KOPT-K1 (cell line): Measurements from ENCODE around the gene SPEM3.

Source experiments
- H3K27ac ChIP-seq: fragments of 200-600 bp; sonication (generic); 2 replicates; pipeline ENCODE4 v1.5.1; 2016; ENCODE audit warnings: antibody characterized with exemption, mild to moderate bottlenecking, low read depth, low read length; ENCODE audit not compliant: poor library complexity, severe bottlenecking
- H3K36me3 ChIP-seq: fragments of 200-600 bp; sonication (generic); 2 replicates; pipeline ENCODE4 v1.5.1; 2017; ENCODE audit warnings: antibody characterized with exemption, mild to moderate bottlenecking, low read length, moderate library complexity; ENCODE audit not compliant: insufficient read depth
- H3K9me3 ChIP-seq: fragments of 200-600 bp; sonication (generic); 2 replicates; pipeline ENCODE4 v1.5.1; 2017; ENCODE audit warnings: antibody characterized with exemption, low read length, mild to moderate bottlenecking; ENCODE audit not compliant: insufficient read depth, poor library complexity, severe bottlenecking

Gene SPEM3

DNA sequence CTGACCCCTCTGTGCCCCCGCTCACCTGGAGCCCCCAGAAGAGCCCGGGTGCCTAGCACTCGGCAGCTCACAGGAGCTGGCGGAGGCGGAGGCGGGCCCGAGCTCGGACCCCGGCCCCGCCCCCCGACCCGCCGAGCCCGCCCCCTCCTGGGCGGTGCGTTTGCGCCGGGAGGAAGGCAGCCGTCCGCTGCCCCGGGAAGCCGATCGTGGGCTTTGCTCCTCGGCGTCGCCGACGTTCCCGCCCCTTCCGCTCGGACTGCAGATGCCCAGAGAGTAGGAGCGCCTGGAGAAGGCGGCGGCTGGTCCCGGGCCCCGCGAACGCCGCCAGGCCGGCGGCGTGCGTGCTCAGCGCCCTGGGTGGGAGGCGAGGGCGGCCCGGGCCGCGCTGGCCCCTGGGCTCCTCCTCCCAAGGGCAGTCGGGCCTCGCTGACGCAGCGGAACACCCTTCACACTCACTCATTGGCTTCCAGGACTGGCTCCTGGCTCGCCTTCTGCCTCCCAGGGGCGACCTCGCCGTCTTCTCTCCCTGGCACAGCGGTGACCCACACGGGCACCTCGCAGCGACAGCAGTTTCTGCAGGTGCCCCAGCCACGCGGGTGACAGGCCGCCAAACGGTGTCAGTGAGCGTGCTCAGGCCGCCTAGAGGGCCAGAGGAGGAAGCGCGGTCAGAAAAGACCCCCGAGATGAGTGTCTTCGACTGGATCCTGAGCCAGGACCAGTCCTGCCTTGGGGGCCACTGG, 34.0 kb upstream of the SPEM3 start, which contains the start of gene PLSCR3:
TSS of gene PLSCR3 (minus strand) at position 74 of the 740 bp plus-strand sequence. CDS start 415 bp downstream, outside the sequence.
- Histone ChIP-seq H3K9me3 (no peaks in the 10 kb centered on the region), H3K36me3 (no peaks in the 10 kb centered on the region), H3K27ac (peak within 1 kb of the TSS; percentile 66)

DNA sequence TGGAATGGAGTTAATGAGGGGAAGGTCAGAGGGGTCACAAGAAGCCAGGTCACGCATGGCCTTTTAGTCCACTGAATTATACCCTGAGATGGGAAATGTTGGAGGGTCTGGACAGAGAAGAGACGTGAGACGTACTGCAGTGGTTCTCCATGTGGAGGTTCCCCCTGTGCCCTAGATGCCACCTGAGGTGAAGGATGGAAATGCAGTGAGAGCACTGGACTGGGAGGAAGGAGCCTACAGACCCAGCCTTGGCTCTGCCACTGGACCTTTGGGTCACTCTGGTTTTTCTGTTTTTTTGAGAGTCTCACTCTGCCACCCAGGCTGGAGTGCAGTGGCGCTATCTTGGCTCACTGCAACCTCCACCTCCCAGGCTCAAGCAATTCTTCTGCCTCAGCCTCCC, 32.5 kb upstream of the SPEM3 start:
- no peaks in the 10 kb centered on the region for H3K9me3 ChIP-seq
- H3K36me3 ChIP-seq = no peaks in the 10 kb centered on the region
- H3K27ac ChIP-seq = no peak overlapping the region

DNA sequence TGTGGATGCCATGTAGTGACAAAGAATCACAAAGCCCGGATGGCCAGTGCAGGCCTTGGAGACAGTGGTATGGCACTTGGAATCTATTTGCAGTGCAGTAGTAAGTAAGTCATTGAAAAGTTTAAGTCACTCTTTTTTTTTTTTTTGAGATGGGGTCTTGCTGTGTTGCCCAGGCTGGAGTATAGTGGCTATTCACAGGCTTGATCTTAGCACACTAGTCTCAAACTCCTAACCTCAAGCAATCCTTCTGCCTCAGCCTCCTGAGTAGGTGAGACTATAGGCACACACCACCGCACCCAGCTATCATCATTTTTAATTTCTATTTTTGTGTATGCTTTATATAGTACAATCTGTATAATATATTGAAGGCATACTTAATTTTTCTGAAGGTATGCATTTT, 30.0 kb upstream of the SPEM3 start:
- no peaks in the 10 kb centered on the region for H3K9me3 ChIP-seq
- no peak overlapping the region for H3K27ac ChIP-seq
- no peaks in the 10 kb centered on the region for H3K36me3 ChIP-seq

DNA sequence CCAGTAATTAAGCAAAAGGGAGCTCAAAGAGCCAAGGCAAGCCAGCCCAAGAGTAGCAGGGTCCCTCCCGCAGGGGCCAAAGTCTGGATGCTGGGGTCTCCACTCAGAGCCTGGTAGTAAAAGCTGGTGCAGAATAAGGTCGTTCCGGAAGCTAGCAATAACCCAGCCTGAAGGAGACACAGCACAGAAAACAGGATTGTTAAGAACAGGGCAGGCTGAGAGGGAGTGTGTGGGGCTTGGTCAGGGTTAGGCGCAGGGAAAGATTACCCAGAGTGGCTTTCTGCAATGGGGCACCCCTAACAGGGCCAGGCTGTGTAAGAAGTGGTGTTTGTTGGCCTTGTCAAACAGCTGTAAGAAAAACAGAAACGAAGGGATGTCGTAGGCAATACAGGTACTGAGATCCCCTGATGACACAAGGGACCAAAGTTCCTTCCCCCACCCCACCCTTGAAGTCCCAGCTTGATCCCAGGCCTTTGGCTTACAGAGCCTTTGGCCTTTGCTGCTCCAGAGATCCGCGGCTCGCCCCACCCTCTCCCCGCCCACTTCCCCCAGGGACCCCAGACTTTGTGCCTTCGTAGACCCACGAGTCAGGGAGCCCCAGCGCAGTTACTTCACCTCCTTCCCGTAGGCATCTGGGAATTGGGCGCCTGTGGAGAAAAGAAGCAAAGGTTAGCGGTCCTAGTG, 25.5 kb upstream of the SPEM3 start:
- peak overlapping the region; percentile 63 for H3K27ac ChIP-seq
- no peaks in the 10 kb centered on the region for H3K9me3 ChIP-seq
- H3K36me3 ChIP-seq = no peaks in the 10 kb centered on the region

DNA sequence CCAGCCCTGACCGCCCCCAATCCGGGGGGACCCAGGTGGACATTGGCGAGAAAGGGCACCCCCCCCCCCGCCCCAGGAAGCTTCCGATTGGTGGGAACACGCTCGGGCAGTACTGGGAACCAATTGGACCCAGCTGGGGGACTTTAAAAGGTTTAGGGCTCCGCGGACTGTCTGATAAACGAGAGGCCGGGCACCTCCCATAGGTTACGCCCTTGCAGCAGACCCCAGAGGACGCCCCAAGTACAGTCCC, 25.0 kb upstream of the SPEM3 start:
- Histone ChIP-seq H3K9me3 (no peaks in the 10 kb centered on the region), H3K36me3 (no peaks in the 10 kb centered on the region), H3K27ac (peak overlapping the region; percentile 63)

DNA sequence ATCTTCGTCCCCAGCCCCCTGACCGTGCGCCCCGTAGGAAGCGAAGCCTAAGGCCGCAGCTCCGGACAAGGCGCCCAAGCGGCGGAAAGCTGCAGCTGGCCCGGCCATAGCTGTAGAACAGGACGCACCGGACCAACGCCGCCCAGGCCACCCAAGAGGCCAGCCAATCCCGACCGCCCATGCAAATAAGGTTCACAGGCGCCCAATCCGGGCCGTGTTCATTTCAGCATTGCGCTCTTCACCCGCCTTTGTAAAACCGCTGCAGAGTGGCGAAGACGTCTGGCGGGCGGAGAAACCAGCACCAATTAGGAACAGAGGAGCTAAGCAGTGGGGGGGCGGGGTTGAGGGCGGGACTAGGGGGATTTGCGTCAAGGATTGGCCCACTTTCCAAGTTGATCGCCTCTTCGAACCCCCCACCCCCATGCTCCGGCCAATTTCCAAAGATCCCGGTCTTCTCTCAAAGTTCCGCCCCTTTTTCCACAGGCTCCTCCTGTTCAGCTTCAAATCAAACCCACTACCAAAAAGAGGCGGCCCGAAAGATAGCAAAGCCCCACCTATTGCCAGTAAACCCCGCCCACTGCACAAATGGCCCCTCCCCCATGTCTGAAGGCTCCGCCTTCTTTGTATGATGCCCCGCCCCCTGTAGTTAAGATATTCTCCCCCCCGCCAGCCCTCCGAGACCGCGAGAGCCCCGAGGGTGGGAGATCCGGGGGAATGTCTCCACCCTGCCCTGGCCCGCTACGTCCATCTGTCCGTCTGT, 24.5 kb upstream of the SPEM3 start, which contains the start of gene TMEM256:
TSS of gene TMEM256 (minus strand) at position 121 of the 760 bp plus-strand sequence. CDS start at position 108, 13 bp downstream.
- Histone ChIP-seq H3K36me3 (no peaks in the 10 kb centered on the region), H3K9me3 (no peaks in the 10 kb centered on the region), H3K27ac (peak within 1 kb of the TSS; percentile 63)

DNA sequence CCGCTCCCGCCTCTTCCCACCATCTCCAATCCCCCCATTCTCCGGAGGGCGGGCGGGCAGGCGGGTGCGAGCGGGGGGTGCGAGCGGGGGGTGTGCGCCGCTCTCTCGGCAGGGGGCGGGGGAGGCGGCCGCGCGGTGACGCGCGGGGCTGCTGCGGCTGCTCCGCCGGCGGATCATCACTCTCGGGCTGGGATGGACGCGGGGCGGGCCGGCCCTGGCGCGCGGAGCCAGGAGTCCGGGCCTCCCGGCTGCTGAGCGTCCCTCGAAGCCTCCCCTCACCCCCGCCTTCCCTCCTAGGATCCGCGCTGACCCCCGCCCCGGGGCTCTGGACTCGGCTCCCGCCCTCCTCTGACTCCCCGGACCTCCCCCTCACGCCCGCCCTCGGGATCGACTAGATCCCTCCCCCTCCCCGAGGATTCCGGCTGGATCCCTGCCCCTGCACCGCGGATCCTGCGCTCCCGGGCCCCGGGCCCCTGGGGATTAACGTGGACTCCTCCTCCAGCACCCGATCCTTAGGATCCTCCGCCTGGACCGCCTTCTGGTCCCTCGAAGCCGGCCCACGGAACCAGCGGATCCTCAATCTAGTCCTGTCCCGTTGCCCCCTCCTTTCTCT, 23.8 kb upstream of the SPEM3 start:
- Histone ChIP-seq H3K36me3 (no peaks in the 10 kb centered on the region), H3K9me3 (no peaks in the 10 kb centered on the region), H3K27ac (peak overlapping the region; percentile 63)

DNA sequence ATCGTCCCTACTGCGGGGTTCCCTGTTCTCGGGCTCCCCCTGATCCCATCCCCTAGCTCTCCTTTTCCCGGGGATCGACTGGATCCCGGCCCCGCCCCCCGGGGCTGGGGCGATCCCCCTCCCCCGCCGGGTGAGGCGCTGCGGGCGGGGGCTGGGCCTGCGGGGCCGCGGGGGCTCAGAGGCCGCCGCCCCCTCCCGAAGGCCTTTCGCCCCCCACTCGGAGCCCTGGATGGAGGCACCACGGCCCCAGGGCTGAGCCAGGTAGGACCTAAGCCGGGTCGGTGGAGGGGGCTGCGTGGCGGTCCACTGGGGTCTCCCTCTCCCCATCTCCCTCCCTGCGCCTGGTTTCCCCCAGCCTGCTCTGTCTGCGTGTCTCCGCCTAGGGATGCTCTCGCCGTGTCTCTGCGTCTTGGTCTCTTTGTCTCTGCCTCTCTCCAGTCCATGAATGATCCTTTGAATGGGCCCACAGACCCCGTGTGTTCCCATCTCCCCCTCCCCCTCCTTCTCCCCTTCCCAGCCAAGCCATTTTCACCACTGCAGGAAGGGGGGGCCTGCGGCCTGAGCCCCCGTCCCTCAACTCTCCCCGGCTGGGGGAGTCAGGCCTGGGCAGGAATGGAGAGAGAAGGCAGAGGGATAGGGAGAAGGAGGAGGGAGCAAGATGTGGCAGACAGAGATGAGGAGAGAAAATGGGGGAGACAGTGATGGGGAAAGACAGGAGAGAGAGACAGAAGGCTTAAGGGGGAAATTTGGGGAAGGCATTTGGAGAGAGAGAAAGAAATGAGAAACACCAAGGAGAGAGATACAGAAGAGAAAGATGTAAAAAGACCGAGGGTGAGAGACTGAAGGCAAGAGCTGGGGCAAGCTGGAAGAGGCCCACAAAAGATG, 23.1 kb upstream of the SPEM3 start:
- Histone ChIP-seq H3K27ac (no peak overlapping the region), H3K9me3 (no peaks in the 10 kb centered on the region), H3K36me3 (no peaks in the 10 kb centered on the region)

DNA sequence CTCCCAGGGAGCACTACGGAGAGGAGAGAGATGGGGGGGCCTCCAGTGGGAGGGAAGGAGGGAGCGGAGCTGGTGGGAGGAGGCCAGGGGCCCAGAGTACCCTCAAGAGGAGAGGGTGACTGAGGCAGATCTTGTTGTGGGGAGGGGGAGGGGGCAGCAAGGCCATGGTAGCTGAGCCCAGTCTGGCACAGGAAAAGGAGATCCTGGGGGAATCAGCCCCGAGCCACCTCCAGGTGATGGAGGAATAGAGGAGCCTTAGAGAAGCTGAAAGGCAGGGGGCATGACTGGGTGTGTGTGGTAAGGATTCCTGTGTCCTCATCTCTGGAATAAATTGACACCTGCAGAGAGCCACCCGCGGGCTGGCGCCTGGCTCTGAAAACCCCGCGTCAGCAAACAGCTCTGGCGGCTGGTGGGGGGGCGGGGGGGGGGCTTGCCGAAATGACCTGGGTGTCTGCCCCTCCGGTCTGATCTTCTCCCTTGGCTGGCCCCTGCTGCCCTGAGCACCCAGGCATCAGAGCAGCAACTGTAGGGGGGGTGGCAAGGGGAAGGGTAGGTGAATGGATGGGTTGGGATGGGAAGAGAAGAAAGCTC, 22.3 kb upstream of the SPEM3 start:
- Histone ChIP-seq H3K27ac (no peak overlapping the region), H3K9me3 (no peaks in the 10 kb centered on the region), H3K36me3 (no peaks in the 10 kb centered on the region)

DNA sequence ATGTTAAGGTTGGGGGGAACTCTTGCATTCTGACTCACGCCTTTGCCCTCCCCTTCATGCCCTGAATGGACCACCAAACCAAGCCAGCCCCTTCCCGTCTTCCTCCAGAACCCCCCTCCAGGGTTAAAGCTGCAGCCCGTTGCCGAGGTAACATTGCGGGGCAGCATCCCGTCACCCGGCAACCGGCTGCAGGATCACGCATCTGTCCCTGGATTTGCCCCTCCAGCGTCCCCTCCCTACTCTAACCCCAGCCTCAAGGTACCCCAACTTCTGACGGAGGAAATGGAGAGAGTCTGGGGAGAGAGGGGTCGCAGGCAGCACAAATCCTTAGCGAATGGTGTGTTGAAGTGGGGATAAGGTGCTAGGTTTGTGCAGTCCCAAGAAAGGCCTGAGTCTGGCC, 21.6 kb upstream of the SPEM3 start:
- Histone ChIP-seq H3K27ac (no peak overlapping the region), H3K36me3 (no peaks in the 10 kb centered on the region), H3K9me3 (no peaks in the 10 kb centered on the region)

DNA sequence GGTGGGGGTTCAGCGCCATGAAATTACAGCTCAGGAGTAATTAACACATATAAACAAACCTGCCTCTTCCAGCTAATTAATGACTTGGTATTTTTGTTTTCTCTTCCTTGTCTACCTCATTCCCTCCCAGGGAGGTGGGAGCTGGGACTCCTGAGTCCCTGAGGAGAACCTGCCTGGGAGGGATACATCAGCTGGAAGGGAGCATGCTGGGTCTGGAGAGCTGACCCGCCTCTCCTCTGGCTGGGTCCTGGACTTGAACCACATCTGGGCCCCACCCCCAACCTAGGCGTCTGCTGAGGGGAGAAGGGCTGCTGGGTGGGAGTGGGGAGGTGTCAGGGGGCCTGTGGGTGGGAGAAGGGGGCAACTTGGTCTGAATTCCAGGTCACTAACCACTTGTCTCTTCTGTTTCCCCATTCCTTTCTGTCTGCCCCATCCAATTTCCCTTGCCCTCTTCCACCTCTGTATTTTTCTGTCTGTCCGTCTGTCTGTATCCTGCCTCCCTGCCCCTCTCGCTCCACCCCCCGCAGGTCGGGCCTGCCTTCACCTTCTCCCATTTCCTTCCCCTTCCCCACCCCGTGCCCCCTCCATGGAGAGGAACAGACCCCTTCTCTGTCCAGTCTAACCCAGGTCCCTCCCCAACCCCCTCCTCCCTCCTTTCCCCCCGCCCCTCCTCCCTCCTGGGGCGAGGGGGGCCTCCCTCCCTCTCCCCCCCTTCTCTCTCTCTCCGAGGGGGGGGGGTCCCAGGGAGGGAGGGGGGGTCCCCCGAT, 21.0 kb upstream of the SPEM3 start, which contains the start of gene NLGN2:
TSS of gene NLGN2 (plus strand) at position 361 of the 767 bp plus-strand sequence. CDS start 411 bp downstream, outside the sequence.
- H3K9me3 ChIP-seq = no peaks in the 10 kb centered on the region
- no peaks in the 10 kb centered on the region for H3K36me3 ChIP-seq

DNA sequence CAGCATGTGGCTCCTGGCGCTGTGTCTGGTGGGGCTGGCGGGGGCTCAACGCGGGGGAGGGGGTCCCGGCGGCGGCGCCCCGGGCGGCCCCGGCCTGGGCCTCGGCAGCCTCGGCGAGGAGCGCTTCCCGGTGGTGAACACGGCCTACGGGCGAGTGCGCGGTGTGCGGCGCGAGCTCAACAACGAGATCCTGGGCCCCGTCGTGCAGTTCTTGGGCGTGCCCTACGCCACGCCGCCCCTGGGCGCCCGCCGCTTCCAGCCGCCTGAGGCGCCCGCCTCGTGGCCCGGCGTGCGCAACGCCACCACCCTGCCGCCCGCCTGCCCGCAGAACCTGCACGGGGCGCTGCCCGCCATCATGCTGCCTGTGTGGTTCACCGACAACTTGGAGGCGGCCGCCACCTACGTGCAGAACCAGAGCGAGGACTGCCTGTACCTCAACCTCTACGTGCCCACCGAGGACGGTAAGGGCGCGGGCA, 20.4 kb upstream of the SPEM3 start:
- no peaks in the 10 kb centered on the region for H3K9me3 ChIP-seq
- H3K36me3 ChIP-seq = no peaks in the 10 kb centered on the region
- no peak overlapping the region for H3K27ac ChIP-seq

More for the DNA sequence above, 21.0 kb upstream of the SPEM3 start, which contains the start of gene NLGN2:
- H3K27ac ChIP-seq = no peak within 1 kb of the TSS

DNA sequence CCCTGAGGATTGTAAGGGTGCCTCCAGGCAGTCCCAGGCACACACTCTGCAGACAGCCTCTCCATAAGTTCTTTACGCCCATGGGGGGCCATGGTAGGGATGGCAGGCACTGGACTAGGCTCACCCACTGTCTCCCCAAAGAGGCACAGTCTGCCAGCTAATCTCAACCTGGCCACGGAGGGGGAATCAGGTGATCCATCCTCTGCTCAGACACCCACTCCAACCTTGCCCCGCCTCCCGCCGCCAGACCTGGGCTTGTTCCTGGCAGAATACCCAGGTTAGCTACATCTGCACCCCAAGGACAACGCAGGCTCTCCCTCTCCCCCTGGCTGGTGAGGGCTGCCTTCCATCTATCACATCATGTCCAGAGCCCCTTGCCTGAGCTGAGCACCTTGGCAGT, 19.8 kb upstream of the SPEM3 start:
- Histone ChIP-seq H3K36me3 (no peaks in the 10 kb centered on the region), H3K9me3 (no peaks in the 10 kb centered on the region), H3K27ac (no peak overlapping the region)
